Esophagus squamous epithelium (tissue), 5 donors: Measurements from ENCODE around the gene NKD2. TPM values are rescaled to one million over a fixed set of nuclear protein-coding genes. Genes with fewer than 3 reads are reported as not detected.

Source experiments
- DNase-seq: peaks from one replicate; lab custom pipeline; 2025; lab: John Stamatoyannopoulos, UW
- H3K27ac ChIP-seq, 4 donors: fragments of 200-600 bp; sonication (generic); one replicate each; pipeline ENCODE4 v1.5.1; 2016 to 2019; ENCODE audit warnings: mild to moderate bottlenecking in 1 of 4
- H3K27me3 ChIP-seq, 4 donors: fragments of 200-600 bp; sonication (generic); 1 replicate in 3 of 4; 2 replicates in 1 of 4; pipeline versions ENCODE4 v1.5.1 to v1.6.0; 2017 to 2021; ENCODE audit warnings: antibody characterized with exemption in 1 of 4
- H3K36me3 ChIP-seq, 3 donors: fragments of 200-600 bp; sonication (generic); one replicate each; pipeline ENCODE4 v1.5.1; 2016 to 2019
- H3K4me1 ChIP-seq, 3 donors: fragments of 200-600 bp; sonication (generic); one replicate each; pipeline ENCODE4 v1.5.1; 2017 to 2019
- H3K4me3 ChIP-seq, 4 donors: fragments of 200-600 bp; sonication (generic); 1 replicate in 3 of 4; 2 replicates in 1 of 4; pipeline ENCODE4 v1.5.1; 2016 to 2019; ENCODE audit warnings: mild to moderate bottlenecking in 2 of 4, moderate library complexity in 1 of 4
- H3K9me3 ChIP-seq, 3 donors: fragments of 200-600 bp; sonication (generic); one replicate each; pipeline ENCODE4 v1.5.1; 2016 to 2019
- POLR2A ChIP-seq, 4 donors: fragments of 450-650 bp; IDR thresholded peaks; one replicate each; pipeline ENCODE4 v1.6.1; 2017; ENCODE audit warnings: antibody characterized with exemption in 4 of 4, mild to moderate bottlenecking in 4 of 4, moderate library complexity in 3 of 4
- WGBS, 2 donors: methylation state at CpG; one replicate each; pipeline ENCODE4 v1.1.5; 2018; 5-methylcytosine and 5-hydroxymethylcytosine counted together
- intact Hi-C: fragments of 100-400 bp; cut with DNase I; formaldehyde crosslinking; loops from one replicate; pipeline ENCODE4 v1.15.0; 2022
- total RNA-seq, 4 donors: library from RNA; depleted of rRNA; stranded (reverse); fragments of >200 nt; gene quantifications; one replicate each; pipeline ENCODE4 v1.1.0, GENCODE V29; 2016
- TF ChIP-seq, protein P1 (sequence below), 6 experiments: fragments of 450-650 bp in 4 of 6; fragments of 200-600 bp in 2 of 6; sonication (generic) in 2 of 6; IDR thresholded peaks; one replicate each; pipeline ENCODE4 v1.5.1; 2016 to 2019; ENCODE audit warnings: antibody characterized with exemption in 6 of 6, mild to moderate bottlenecking in 4 of 6, moderate library complexity in 4 of 6
- donor health status: DM: yes; HTN: yes; CAD: no.

NKD2 gene
- total RNA-seq, 4 donors from 2014 or later = 1.2 to 11.3 (median 1.5) TPM

DNA sequence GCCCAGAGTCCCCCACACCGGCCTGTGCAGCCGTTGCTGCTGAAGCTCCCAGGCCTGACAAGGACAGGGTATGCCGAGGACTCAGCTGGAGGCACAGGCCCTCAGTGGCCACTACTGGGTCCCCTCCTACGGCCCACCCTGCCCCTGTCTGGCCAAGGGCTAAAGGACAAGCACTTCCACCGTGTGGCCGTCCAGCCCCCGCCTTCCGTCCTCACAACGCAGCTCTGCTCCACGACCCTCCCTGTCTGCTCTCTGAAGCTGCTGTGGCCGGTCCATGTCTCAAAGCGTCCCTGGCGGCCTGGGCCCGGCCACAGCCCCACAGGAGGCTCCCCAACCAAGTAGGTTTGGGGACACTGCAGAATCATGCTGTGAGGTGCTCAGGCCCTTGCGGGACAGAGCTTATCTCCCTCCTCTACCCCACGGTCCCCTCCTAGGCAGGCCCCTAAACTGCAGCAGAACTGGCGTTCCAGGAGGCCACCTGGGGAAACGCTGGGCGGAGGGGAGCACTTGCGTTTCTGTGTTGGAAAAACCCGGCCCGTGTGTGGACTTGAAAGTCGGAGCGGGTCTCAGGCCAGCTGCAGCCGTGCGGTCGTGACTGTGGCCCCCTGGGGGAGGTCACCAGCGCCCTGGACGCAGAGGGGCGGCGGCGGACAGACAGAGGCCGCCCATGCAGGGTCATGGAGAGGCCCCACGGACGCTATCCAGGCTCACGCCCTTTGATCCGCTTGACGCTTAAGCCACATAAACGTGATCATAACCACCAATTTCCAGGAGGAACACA is 45.6 kb downstream of the NKD2 start:
- Histone ChIP-seq H3K27ac (no peak overlapping the region), H3K4me3 (no peak overlapping the region), H3K36me3 (peaks cover 0 to 78% (median 7%) of the 10 kb centered on the region in 3 donors), H3K27me3 (no peaks in the 10 kb centered on the region), H3K4me1 (peaks cover 0 to 12% (median 4%) of the 10 kb centered on the region in 3 donors), H3K9me3 (no peaks in the 10 kb centered on the region)
- intact Hi-C loops = no loop called here
- DNase-seq = no peak
- WGBS, 2 donors = 90% methylated on average over 6 to 23 of the region's 39 CpGs
- TF ChIP-seq POLR2A (IDR thresholded peaks at IDR 0.05) = no peak
- TF ChIP-seq, protein P1, sequence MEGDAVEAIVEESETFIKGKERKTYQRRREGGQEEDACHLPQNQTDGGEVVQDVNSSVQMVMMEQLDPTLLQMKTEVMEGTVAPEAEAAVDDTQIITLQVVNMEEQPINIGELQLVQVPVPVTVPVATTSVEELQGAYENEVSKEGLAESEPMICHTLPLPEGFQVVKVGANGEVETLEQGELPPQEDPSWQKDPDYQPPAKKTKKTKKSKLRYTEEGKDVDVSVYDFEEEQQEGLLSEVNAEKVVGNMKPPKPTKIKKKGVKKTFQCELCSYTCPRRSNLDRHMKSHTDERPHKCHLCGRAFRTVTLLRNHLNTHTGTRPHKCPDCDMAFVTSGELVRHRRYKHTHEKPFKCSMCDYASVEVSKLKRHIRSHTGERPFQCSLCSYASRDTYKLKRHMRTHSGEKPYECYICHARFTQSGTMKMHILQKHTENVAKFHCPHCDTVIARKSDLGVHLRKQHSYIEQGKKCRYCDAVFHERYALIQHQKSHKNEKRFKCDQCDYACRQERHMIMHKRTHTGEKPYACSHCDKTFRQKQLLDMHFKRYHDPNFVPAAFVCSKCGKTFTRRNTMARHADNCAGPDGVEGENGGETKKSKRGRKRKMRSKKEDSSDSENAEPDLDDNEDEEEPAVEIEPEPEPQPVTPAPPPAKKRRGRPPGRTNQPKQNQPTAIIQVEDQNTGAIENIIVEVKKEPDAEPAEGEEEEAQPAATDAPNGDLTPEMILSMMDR (IDR thresholded peaks at IDR 0.05) = no peak

DNA sequence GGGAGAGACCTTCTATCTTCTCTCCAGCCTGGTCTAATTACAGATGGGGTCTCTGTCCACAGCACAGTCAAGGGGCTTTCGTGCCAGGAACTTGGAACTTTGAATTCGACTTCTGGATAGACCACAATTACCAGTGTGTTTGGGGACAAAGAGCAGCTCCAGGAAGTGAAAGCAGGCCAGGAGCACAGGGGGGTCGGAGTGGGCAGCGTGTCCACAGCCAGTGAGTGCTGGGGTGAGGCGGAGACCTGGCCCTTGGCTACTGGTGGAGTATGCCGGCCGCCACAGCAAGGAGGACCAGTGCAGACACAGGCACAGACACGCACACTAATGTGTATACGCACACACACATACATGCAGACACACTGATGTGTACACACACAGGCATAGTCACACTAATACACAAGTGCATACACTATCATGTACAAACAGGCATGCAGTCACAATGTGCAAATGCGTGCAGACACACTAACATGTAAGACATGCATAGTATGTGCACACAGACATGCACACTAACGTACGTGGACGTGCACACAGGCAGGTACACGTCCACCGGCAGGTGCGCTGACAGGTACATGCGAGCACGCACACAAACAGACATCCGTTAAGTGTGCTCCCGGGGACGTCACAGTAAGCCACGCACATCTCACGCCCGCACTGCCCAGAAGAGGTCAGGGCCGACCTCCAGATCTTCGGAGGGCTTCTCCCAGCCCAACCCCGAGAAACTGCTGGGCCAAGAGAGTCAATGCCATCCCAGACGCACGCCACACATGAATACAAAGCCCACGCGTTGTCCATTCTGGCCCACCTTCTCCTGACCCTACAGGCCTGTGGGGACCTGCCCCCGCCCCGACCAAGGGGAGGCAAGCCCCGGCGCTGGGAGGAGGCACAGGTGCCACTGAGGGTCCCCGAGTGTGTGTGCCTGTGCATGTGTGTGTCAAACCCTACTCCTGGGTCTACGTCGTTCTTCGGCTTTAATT is 46.5 kb downstream of the NKD2 start:
- Histone ChIP-seq H3K4me3 (no peak overlapping the region), H3K27me3 (no peaks in the 10 kb centered on the region), H3K9me3 (no peaks in the 10 kb centered on the region), H3K4me1 (peaks cover 0 to 12% (median 4%) of the 10 kb centered on the region in 3 donors), H3K36me3 (peaks cover 0 to 87% (median 7%) of the 10 kb centered on the region in 3 donors), H3K27ac (no peak overlapping the region)
- intact Hi-C loops = no loop called here
- WGBS, 2 donors = 82 to 84% methylated on average over 24 to 33 of the region's 39 CpGs
- DNase-seq = no peak
- TF ChIP-seq, protein P1 (IDR thresholded peaks at IDR 0.05) = no peak
- no peak for TF ChIP-seq POLR2A (IDR thresholded peaks at IDR 0.05)

DNA sequence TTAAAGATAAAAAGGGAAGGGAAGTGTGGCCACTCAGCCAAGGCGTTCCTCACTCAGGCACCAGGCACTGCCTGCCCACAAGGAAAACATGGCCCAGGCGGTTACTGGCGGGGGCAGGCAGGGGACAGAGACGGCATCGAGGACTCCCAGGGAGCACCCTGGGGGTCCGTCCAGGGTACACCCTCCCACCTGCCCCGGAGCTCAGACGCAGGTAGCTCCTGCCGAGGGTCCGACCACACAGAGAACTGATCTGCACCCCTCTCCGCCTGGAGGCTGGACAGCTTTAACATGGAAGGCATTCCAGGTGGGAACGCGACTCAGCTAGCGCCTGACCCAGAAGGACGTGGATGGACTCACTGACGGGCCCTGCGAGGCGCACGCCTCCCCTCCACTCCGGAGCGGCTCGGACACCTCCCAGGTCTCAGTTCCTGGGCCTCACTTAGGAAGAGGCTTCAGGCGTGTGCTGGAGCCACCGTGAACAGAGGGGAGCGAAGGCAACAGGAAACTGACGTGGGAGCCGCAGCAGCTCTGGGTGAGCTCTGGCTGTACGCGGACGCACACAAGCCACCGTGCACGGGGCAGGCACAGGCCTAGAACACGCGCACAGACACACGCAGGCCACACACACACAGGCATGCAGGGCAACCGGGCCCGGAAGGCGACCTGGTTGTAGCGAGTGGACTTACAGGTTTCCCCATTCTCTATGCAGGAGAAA is 47.5 kb downstream of the NKD2 start:
- no peak overlapping the region for H3K27ac ChIP-seq

DNA sequence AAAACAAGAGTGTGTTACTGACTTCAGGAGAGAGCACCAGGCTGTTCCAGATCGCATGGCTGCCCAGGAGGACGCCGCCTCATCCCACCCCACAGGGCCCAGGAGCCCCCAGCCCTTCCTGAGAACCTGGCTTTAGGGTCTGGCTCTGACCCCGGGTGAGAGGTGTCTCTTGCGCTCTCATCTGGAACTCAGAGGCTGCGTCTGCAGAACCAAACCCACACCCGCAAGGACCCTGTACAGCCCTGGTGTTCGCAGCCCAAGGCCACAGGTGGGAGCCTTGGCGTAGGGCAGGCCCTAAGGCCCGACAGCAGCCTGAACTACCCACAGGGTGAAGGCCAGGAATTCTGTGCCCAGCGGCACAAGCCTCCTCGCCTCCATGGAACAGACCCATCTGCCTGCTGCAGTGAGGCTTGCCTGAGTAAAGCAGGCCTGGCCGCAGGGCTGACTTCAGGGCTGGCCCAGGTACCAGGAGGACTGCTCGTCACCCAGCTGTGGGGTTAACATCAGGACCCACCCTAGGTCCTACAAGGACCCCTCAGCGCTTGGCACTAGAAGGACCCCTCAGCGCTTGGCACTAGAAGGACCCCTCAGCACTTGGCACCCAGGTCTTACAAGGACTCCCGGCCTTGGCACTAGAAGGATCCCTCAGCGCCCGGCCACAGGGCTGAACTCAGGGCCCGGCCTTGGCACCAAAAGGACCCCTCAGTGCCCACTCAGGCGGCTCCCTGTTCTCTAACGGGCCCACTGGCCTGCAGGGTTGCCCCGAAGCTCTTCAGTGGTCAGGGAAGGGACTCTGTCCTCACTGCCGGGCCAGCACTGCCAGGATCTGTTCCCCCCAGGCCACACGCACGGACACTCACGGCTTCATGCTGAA is 48.2 kb downstream of the NKD2 start:
- Histone ChIP-seq H3K4me1 (peaks cover 0 to 12% (median 4%) of the 10 kb centered on the region in 3 donors), H3K9me3 (no peaks in the 10 kb centered on the region), H3K27me3 (no peaks in the 10 kb centered on the region), H3K36me3 (peaks cover 0 to 82% (median 7%) of the 10 kb centered on the region in 3 donors), H3K4me3 (no peak overlapping the region), H3K27ac (no peak overlapping the region)
- DNase-seq = no peak
- intact Hi-C loops = no loop called here
- TF ChIP-seq POLR2A (IDR thresholded peaks at IDR 0.05) = no peak
- TF ChIP-seq, protein P1 (IDR thresholded peaks at IDR 0.05) = no peak
- WGBS, 2 donors = 92 to 96% methylated on average over 2 to 11 of the region's 27 CpGs

More for the DNA sequence above, 47.5 kb downstream of the NKD2 start:
- no peaks in the 10 kb centered on the region for H3K9me3 ChIP-seq
- intact Hi-C loops = no loop called here
- H3K4me3 ChIP-seq = no peak overlapping the region
- TF ChIP-seq, protein P1 (IDR thresholded peaks at IDR 0.05) = no peak
- DNase-seq = no peak
- peaks cover 0 to 12% (median 4%) of the 10 kb centered on the region in 3 donors for H3K4me1 ChIP-seq
- H3K27me3 ChIP-seq = no peaks in the 10 kb centered on the region
- 91% methylated on average over 9 to 16 of the region's 39 CpGs for WGBS, 2 donors
- H3K36me3 ChIP-seq = peaks cover 0 to 89% (median 7%) of the 10 kb centered on the region in 3 donors
